Measurements from ENCODE around the gene SOCS1. TPM values are rescaled to one million over a fixed set of nuclear protein-coding genes. Genes with fewer than 3 reads are reported as not detected.

SOCS1 gene
- total RNA-seq, 1 experiment from 2014 or later, result 16.4 TPM

DNA sequence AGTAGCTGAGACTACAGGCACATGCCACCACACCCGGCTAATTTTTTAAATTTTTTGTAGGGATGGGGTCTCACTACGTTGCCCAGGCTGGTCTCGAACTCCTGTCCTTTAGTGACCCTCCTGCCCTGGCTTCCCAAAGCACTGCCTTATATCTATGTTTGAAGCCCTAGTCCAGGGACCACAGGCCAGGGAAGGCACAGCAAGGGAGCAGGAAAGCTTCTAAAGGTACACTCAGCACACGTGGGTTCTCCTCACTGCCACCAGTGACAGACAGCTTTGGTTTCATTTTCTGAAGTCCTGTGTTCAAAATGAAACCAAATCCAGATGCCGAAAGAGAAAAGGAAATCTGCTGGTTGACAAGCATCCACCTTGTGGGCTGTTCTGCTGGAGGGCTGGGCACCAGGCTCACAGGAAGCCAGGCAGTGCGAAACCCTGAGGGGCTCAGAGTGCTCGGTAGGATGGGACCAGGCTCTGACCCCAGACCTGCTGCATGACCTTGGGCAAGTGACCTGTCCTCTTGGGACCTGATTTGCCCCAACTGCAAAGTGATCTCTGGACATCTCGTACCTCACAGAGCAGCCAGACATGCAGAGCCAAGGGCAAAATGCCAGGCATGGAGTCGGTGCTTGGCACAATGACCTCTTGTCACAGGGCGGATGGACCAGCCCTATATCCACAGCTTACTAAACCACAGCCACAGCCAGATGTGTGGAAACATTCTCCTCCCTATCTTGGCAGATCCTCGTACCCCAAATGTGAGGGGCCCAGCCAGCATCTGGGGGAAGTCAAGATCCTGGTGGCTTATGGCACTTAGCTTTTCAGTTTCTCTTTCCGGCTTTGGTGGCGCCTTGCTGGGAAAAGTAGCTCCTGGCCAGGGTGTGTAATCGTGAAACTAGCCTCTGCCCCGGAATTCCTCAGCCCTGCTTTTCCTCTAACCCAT is 2.8 kb upstream of the SOCS1 start:
- no peak for DNase-seq
- H3K4me3 ChIP-seq (ENCODE audit: insufficient read depth, low read depth, low read length), result no peak overlapping the region
- H3K36me3 ChIP-seq (replicated peaks; ENCODE audit: control insufficient read depth, insufficient read depth, low read length), result peaks cover 8% of the 10 kb centered on the region
- no peaks in the 10 kb centered on the region for H3K27me3 ChIP-seq (ENCODE audit: control insufficient read depth, insufficient read depth, low read length)

- Histone ChIP-seq H3K4me3 (ENCODE audit: insufficient read depth, low read depth, low read length) (peak overlapping the region; percentile 74), H3K36me3 (replicated peaks; ENCODE audit: control insufficient read depth, insufficient read depth, low read length) (peaks cover 13% of the 10 kb centered on the region), H3K27me3 (ENCODE audit: control insufficient read depth, insufficient read depth, low read length) (no peaks in the 10 kb centered on the region)
- DNase-seq, result peak; percentile 90
Measured at GRCh38 chr16:11257131-11257938, 1.3 kb upstream of the SOCS1 start.

GRCh38 chr16:11256661-11257130 is 692 bp upstream of the SOCS1 start:
- Histone ChIP-seq H3K27me3 (ENCODE audit: control insufficient read depth, insufficient read depth, low read length) (no peaks in the 10 kb centered on the region), H3K4me3 (ENCODE audit: insufficient read depth, low read depth, low read length) (peak overlapping the region; percentile 74), H3K36me3 (replicated peaks; ENCODE audit: control insufficient read depth, insufficient read depth, low read length) (peaks cover 15% of the 10 kb centered on the region)
- no peak for DNase-seq

- H3K36me3 ChIP-seq (replicated peaks; ENCODE audit: control insufficient read depth, insufficient read depth, low read length), result peaks cover 15% of the 10 kb centered on the region
- H3K4me3 ChIP-seq (ENCODE audit: insufficient read depth, low read depth, low read length), result peak overlapping the region; percentile 87
- peak; percentile 73 for DNase-seq
- H3K27me3 ChIP-seq (ENCODE audit: control insufficient read depth, insufficient read depth, low read length), result no peaks in the 10 kb centered on the region
Measured at GRCh38 chr16:11254913-11255736, 879 bp downstream of the SOCS1 start.

GRCh38 chr16:11253995-11254912 is 1.8 kb downstream of the SOCS1 start:
- peaks cover 15% of the 10 kb centered on the region for H3K36me3 ChIP-seq (replicated peaks; ENCODE audit: control insufficient read depth, insufficient read depth, low read length)
- DNase-seq, result peak; percentile 72
- H3K4me3 ChIP-seq (ENCODE audit: insufficient read depth, low read depth, low read length), result peak overlapping the region; percentile 87
- H3K27me3 ChIP-seq (ENCODE audit: control insufficient read depth, insufficient read depth, low read length), result no peaks in the 10 kb centered on the region

GRCh38 chr16:11253009-11253994 is 2.7 kb downstream of the SOCS1 start:
- no peak for DNase-seq
- H3K4me3 ChIP-seq (ENCODE audit: insufficient read depth, low read depth, low read length), result peak overlapping the region; percentile 87
- peaks cover 15% of the 10 kb centered on the region for H3K36me3 ChIP-seq (replicated peaks; ENCODE audit: control insufficient read depth, insufficient read depth, low read length)
- H3K27me3 ChIP-seq (ENCODE audit: control insufficient read depth, insufficient read depth, low read length), result no peaks in the 10 kb centered on the region

GRCh38 chr16:11252482-11252931 is 3.5 kb downstream of the SOCS1 start:
- H3K27me3 ChIP-seq (ENCODE audit: control insufficient read depth, insufficient read depth, low read length), result no peaks in the 10 kb centered on the region
- H3K4me3 ChIP-seq (ENCODE audit: insufficient read depth, low read depth, low read length), result no peak overlapping the region
- no peak for DNase-seq
- H3K36me3 ChIP-seq (replicated peaks; ENCODE audit: control insufficient read depth, insufficient read depth, low read length), result peaks cover 15% of the 10 kb centered on the region

DNA sequence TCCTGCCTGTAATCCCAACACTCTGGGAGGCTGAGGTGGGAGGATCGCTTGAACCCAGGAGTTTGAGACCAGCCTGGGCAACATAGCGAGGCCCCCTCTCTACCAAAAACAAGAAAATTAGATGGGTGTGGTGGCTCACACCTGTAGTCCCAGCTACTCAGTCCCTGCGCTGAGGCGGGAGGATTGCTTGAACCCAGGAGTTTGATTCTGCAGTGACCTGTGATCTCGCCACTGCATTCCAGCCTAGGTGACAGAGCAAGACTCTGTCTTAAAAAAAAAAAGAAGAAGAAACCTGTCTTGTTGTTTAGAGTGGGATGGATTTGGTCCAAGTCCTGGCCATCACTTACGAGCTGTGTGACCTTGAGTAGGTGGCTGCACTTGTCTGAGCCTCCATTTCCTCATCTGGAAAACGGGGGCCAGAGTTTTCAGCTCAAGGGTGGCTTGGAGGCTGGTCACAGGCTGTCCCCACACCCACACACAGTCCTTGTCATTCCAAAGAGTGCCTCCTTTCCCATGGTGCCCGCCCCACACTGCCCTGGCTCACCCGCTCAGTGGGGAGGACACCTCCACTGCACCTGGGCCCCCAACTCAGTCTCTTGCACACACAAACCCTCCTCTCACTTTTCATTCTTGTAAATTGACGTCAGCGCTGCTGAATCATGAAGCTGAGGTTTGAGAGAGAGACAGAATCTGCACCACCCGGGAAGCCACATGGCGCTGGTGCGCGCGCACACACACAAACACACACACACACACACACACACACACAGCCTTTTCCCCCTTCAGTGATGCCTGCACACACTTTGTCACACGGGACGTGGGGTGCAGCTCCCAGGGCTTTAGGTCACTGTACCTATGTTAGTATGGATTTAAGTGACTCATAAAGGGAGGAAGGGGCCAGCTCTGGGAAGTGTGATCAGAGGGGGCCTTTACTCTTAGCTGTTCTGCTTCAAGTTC is 4.2 kb downstream of the SOCS1 start:
- DNase-seq, result no peak
- no peak overlapping the region for H3K4me3 ChIP-seq (ENCODE audit: insufficient read depth, low read depth, low read length)
- peaks cover 15% of the 10 kb centered on the region for H3K36me3 ChIP-seq (replicated peaks; ENCODE audit: control insufficient read depth, insufficient read depth, low read length)
- no peaks in the 10 kb centered on the region for H3K27me3 ChIP-seq (ENCODE audit: control insufficient read depth, insufficient read depth, low read length)

GRCh38 chr16:11250786-11251524 is 5.0 kb downstream of the SOCS1 start:
- DNase-seq, result no peak
- peaks cover 15% of the 10 kb centered on the region for H3K36me3 ChIP-seq (replicated peaks; ENCODE audit: control insufficient read depth, insufficient read depth, low read length)
- no peak overlapping the region for H3K4me3 ChIP-seq (ENCODE audit: insufficient read depth, low read depth, low read length)
- H3K27me3 ChIP-seq (ENCODE audit: control insufficient read depth, insufficient read depth, low read length), result no peaks in the 10 kb centered on the region

- H3K4me3 ChIP-seq (ENCODE audit: insufficient read depth, low read depth, low read length), result no peak overlapping the region
- DNase-seq, result peak; percentile 74
- peaks cover 15% of the 10 kb centered on the region for H3K36me3 ChIP-seq (replicated peaks; ENCODE audit: control insufficient read depth, insufficient read depth, low read length)
- no peaks in the 10 kb centered on the region for H3K27me3 ChIP-seq (ENCODE audit: control insufficient read depth, insufficient read depth, low read length)
Measured at GRCh38 chr16:11250091-11250785, 5.8 kb downstream of the SOCS1 start.
